ENCODE measurements around the gene CTCFL.

The CTCFL gene

DNA sequence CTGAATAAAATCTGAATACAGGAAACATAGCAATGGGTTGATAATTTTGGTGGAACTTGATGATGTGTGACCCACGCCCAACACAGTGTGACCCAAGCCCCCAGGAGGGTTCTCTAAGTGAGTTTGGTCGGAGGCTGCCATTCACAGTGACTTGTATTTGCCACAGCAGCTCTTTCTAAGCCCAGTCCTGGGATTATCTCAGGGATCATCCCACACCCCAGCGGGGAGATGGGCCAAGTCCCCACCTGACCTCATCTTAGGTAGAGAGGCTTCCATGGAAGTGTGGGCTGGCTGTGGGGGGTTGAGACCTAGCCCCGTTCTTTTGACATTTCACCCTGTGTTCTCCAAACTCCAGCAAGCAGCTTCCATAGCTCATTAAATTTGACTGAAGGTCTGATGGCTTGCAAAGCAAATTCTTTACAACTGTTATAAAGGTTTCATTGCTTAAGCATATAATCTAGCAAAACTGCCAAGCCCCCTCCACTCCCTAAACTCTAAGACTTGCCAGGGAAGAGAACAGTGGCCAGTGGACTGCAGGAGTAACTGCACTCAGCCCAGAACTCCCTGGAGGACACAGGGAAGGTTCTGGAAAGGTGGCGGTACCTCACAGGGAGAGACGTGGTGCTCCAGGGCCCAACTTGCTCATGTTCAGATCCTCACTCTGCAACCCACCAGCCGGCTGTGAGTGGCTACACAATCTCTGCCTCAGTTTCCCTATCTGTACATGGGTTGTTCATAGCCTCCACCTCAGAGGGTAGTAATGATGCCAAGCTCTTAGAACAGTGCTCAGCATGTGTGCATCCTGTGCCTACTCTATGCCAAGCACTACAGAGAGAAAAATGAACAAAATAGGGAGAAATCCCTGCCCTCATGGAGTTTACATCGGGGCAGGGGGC lies 35.0 kb upstream of the CTCFL start:
- DNase-seq, result no peak

DNA sequence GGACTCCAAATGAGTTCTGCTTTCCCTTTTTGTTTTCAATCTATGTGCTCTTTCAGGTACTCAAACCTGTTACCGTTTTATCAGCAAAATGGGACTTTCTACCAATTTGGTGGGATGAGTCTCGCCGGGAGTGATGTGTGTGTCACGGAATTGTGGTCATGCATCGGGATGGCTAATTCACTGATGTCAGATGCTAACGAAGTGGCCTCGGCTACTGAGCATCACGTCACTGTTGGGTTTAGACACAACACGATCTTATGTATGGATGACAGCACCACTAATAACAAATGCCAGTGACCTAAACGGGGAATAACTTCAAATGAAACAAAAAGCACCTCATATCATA lies 34.3 kb upstream of the CTCFL start:
- no peak for DNase-seq

DNA sequence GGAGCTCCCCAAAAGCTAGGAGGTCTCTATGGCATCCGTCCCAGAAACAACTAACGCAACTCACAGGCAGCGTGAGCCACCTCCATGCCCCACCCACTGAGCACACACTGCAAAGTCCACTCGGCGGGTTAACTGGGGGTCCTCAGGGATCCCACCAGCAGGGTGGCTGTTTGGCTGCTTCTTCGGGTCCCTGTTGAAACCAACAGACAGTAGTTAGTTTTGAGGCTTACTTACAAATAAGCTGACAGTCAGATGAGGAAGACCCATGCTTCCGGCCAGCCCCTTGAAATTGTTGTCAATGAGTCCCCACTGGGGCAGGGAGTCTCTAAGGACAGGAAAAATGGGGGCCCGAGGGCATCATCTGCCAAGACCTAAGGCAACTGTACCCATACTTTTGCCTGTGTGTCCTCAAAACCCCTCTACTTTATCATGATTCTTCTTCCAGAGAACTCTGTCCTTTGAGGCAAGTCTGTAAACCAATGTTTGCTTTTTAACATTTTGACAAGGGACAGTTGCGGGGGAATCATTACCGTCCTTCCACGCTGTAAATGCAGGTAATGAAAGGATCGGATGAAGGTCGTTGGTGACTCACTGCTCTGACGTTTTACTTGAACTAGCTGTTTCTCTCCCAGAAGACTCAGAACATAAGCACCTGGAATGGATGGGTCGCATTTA lies 33.8 kb upstream of the CTCFL start:
- DNase-seq, result no peak

DNA sequence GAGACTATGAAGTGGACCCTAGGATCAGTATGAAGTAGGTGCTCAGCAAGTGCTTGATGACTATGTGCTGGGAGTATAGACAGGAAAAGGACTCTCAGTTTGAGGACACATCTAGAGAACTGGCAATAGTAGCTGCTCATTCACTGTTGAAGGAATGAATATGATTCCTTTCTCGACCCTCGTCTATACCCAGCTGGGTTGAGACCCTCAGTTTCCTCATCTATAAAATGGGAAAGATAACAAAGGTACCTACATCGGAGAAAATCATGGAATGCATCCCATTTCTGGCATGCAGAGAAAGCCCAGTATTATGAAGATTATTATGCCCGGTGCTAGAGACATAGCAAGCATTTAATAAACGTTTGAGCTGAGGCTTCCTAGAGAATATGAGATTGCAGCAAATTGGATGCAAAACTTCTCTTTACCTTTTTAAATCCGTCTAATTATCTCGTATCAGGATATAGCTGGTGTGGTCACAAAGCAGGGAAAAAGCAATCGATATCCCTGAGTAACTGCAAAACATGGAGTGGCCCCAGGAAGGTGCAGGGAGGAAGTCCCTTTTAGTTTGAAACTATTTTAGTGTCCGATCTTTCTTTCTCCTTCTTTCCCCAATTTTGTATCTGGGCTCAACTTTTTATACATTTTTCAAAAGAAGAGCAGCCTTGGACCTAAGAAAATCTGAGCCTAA lies 33.1 kb upstream of the CTCFL start:
- no peak for DNase-seq

DNA sequence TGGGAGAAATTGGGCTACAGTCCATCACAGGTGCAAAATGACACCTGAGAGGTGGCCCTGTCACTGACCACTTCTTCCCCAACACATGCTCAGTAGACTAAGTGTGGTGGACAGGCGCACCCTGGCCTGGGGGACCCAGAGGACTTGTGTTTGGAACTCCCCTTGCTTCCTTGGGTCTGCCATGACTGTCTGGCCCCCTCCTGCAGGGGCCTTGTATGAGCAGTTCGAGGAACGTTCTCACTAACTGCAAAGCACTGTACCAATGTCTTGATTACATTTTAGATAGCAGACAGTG lies 32.0 kb upstream of the CTCFL start:
- DNase-seq, result no peak

DNA sequence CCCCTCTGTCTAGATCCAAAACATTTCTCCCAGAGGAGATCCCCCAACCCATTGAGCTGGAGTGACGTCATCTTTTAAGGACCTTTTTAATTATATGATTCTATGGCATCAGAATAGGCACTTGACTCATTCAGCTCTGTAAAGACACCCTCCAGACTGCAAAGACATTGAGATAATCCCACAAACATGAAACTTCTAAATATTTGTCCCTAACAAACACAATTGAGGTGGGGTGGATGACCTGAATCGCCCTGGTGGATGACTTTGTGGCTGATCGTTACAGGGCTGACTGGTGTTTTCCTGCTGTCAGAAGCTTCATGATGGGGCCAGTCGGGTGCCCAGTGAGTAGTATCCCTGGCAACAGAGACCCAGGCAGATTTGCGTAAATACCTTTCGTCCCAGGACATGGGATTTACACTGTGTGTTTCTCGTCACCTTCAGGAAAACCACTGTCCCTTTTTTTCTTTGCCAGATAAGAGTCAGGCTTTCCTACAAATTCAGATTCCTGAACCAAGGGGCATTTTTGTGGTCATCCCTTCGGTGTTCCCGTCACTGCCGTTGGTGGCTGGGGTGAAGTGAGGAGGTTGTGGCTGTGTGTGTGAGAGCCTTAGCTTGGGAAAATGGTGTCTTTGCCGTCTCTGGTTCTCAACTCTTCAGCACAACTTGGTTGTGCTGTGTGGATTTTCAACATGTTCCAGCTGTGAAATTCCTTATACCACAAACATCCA lies 30.7 kb upstream of the CTCFL start:
- DNase-seq, result no peak

DNA sequence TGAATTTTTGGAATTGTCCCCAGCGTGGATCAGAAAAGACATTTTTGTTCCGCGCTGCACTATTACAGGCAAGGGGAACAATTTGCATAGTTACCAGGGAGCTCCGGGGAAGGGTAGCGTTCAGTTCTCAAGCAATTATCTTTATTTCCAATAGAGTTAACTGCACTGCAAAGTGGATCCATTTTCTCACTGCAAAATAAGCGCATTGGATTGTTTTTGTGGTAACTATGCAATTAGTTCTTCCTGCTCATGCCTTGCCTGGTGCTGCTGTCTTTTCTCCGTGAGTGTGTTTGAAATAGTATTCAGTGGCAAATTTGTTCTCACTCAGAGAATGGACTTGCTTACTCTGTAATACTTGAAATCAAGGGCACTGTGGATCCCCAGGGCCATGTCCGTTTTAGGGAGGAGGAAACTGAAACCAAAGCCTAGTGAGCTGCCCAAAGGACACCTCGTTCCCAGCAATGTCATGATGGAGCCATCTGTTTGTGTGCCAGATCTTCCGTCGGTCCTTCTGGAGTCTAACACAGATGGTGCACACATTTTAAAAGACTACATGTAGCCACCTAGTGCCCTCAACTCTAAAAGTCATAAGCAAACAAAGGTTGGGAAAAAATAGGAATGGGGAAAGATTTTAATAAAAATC lies 28.6 kb upstream of the CTCFL start:
- DNase-seq, result no peak

DNA sequence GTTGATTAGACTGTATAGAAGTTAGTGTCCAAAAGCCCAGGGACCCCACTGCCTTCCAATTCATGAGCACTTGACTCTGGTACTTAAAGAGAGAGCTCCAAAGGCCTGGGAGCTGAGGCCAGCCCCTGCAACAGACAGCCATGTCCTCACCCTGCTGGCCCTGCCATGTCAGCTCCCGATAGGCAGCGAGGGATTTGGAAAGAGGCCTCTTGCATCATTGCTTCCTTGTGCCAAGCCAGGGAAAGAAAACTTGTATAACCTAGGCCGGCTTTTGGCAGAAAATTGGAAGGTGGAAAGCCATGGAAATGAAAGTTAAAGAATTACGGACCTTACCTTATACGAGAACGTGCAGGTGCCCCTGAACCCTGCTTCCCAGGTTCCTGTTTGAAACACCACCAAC lies 27.5 kb upstream of the CTCFL start:
- DNase-seq, result no peak

DNA sequence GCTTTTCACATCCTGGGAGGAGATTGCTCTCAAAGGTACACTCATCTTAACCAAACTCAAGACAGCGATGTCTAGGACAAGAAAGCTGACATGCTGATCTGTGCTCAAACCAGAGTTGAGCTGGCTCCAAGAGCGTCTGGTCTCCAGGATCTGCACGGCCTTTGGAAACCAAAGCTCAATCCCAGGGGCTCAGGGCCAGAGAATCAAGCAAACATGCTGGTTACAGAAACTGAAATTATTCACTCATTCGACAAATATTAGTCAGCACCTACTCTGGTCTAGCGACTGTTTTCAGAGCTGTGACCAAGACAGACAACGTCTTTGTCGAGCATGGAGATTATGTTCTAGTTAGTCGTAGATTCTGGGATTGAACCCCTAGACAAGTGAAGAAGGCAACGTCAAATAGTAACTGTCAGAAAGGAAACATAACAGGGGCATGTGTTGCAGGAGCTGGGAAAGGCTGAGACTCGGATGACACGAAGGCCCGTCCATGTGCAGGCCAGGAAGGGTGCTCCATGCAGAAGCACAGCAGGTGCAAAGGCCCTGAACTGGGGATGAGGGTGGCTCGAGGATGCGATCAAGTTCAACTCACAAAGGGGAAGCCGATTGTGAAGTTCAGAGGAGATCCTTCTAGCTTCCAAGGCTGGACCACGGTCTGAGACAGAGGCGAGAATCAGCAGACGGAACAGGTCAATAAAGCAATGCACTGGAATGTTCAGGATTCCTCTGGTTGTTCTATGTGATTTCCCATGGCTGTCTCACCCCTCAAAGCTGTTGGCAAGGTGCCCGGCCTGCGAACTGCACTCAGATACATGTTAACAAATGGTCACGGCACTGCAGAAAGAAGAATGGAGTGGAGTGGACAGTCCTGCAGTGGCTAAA lies 23.5 kb upstream of the CTCFL start:
- no peak for DNase-seq

DNA sequence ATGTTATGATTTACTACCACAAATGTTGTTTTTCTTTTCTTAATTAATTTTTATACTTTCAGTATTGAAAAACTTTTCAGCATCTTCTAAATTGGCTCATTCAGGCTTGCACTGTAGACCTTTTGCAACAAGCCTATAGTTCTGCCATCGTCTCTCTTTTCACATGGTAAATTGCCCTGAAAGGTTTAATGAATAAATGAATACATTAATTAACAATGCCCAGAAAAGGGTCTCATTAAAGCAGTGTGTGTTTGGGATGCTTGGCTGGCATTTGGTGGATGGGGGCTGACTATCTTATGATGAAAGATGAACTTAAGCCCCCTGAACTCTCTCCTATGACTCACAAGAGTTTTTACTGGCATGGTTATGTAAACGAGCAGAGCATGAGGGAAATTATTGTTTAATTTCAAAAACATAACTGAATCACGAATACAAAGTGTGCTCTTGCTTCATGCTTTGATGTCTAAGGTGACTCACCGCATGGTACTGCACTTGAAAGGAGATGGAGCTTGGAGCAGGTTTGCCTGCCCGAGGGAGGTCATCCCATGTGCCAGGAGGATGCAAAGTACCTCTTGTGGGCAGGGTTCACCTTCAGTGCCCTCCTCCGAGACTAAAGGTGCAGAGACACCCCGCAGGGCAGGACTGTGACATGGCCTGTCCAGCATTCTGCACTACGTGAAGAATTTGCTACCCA lies 22.2 kb upstream of the CTCFL start:
- no peak for DNase-seq

DNA sequence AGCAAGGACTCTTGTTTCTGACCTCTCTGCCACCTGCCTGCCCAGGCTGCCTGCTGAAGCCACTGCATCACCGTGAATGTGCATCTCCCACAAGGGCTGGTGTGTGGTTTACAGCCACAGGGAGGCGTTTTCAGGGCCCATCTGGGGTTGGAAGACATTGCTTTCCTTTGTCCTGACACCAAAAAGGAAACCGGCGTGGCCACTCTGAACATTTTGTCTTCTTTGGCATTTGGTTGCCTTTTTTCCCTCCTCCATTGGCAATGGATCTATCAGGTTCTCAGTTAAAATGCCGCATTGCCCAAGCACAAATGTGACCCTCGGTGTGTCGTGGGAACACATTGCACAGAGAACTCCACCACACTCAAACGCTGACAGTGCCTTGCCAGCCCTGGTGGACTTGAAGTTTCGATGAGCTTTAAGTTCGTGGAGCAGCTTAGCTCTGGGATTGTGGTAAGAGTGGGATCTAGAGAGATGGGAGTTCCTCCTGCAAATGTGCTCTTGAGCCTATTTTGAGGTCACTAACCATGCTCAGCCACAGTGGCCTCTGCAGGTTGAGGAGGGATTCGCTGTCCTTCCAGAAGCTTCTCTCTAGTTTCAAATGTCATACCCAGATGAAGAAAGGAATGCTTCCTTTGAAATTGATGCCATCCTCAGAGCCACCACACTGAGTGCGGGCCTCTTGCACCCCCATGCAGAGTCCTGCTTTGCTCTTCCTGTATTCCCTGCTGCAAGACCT lies 21.2 kb upstream of the CTCFL start:
- DNase-seq, result no peak

DNA sequence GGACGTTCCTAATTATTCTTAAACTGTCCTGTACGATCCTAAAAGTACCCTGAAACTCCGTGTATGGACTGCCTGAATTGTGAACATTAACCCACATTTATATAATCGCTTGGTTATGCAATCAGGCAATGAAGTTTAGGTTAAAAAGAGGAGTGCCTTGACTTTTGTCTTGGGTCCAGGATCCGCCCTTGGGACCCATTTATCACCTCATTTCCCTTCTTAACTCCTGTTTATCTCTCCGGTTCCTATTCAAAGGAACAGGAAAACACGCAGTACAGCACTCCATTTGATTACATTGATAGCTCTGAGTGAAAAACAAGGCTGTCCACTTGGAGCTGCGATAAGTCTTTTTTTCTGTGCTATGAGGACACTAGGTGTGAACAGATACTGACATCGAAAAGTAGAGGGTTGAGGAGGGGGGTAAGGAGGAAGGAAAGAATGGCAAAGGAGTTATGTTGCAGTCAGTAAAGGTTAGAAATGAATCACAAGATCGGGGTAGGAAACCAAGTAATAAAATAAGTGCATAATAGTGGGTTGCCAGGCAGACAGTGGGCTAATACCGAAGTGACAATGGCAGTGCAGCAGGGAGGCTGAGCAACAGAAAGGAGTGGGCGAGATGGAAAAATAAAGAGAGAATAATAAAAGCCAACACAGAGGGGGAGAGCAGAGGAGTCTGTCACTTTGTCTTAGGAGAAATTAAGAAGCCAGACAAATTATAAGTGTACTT lies 20.1 kb upstream of the CTCFL start:
- no peak for DNase-seq

DNA sequence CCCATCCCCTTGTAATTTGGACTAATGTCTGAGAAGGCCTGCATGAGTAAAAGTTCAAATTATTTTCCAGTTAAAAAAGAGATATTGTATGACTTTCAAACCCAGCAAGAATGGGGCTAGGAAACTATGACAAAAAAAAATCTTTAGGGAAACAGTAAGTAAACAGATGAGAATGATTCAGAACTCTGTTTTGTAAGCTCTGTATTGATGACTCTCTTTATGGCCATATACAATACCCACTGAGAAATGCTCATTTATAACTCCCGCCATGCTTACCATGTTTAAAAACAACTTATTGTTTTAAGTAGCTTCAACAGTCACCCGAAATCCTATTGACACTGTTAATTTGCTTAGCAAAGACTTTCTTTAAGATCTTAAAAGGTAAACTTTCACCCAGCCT lies 18.8 kb upstream of the CTCFL start:
- no peak for DNase-seq

DNA sequence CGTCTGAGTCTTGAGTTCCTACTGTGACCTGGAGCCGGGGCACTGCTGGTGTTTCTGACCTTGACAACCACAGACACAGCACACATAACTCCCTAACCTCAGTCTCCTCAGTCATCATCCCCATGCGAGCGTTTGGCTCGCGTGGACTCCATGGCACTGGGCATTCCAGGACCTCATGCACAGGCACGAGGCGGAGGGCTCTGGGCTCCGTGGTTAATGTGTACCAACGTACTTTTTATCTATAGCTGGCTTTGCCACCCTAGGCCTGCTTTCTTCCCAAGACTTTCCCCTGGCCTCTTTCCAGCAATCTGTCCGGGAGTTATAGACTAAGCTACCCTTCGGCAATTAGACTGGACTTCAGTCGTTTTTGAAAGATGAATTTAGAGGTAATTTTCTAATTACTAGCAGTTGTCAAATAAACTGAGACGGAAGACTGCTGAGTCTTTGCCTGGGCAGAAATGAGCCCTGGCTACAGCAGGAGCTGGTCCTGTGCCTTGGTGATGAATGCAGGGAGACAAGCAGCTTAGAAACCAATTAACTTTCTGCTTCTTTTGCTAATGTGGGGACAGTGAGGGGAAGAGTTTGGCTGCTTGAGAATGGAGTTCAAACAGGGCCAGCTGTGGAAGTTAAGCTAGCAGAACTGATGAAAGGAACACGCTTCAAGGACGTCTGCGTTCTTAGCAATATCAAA lies 16.1 kb upstream of the CTCFL start:
- DNase-seq, result no peak

DNA sequence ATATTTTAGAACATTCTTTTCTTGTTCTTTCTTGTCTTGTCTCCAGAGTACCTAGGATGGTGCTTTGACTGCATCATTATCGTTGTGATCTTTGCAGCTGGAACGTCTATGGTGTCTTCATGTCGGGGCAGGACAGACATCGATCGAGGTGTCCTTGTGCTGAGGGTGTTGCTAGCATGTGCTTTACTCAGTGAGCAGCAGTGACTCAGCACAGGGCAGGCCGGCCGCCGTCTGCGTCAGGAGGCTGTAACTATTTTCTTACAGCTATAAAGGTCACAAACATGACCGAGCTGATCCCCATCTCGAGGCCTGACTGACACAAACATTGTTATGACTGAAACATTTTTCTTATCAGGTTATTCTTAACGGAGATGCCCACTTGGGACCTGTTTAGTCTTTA lies 14.9 kb upstream of the CTCFL start:
- DNase-seq, result no peak

DNA sequence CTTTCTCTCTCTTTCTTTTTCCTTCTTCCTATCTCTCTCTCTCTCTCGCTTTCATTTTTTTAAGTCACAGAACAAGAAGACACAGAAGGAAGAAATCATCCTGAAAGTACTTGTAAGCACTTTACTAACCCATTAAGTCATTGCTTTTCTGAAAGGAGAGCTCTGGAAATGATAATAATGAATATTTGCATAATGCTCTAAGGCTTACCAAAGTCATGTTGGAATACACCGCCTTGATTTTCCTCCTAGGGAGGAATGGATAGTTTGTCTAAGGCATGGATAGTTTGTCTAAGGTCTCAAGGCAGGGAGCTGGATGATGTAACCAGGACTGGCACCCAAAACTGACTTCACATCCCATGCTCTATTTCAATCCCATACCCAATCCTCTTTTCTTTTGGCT lies 12.9 kb upstream of the CTCFL start:
- DNase-seq, result no peak

DNA sequence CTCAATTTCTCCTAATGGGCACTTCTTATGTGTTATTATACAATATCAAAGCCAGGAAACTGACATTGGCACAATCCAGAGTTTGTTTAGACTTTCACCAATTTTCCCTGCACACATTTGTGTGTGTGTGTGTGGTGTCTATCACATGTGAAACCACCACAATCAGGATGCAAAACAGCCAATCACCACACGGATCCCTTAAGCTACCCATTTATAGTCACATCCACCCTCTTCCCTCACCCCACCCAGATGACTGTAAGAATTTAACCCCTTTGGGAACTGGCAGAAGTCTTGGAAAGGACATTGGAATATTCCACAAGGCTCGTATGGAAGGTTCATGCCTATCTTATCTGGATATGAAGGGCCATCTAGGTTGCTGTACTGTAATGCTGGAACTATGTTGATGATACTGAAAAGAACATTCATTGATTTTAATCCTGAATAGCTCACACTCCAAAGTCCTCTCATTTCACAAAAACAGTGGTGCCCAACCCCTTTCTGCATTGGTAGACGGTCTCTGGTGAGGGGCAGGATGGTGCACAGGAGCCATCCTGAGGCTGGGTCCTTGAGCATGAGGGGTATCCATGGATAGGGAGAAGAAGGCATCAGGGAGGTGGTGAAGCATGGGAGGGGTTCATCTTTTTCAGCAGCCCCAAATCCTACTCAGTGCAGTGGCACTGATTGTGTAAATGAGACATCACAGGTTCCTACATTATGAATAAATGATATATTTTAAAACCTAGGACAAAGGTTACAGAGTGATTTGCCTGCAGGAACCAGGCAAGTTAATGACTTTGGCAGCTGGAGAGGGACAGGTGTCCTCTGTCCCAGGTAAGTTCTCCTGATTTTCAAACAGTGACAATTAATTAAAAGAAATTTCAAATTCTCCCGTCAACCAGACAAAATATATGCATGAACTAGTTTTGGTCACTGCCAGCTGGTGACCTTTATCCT lies 12.1 kb upstream of the CTCFL start:
- no peak for DNase-seq

DNA sequence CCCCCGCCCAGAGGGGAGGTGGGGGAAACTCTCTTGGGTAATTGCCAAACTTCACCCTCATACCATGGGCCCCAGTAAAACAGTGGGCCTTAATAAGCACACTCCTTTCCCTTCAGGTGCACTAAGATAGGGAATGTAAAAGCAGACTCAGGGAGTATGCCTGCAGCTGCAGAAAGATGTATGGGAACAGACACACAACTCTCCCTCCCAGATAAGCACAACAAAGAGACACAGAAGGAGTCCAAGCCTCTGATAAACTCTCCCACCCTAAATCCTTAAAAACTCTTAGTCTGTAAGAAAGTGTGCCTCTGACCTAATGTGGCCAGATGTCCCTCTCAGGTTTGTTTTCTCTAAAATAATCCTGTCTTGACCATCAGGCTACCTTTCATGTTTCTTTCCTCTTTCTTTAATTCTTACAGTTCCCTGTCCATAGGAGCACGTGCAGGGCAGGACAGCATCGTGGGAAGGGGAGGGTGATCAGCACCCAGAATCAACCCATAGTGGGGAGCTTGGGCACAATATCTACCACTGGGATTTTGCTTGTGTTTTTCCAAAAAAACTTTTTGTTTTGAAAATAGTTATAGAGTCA lies 11.3 kb upstream of the CTCFL start:
- no peak for DNase-seq

All from GOT3 (cell line).